ENCODE measurements around the gene FLVCR2.

Gene FLVCR2

GRCh38 chr14:75559045-75559444 lies 19.4 kb upstream of the FLVCR2 start:
- DNase-seq = no peak

- no peak for DNase-seq
Measured at GRCh38 chr14:75559451-75560222, 18.8 kb upstream of the FLVCR2 start.

GRCh38 chr14:75561013-75561432 lies 17.4 kb upstream of the FLVCR2 start:
- DNase-seq = peak; percentile 43

- DNase-seq = no peak
Measured at GRCh38 chr14:75562089-75562488, 16.3 kb upstream of the FLVCR2 start.

- DNase-seq = no peak
Measured at GRCh38 chr14:75562489-75562888, 15.9 kb upstream of the FLVCR2 start.

GRCh38 chr14:75563931-75564330 lies 14.5 kb upstream of the FLVCR2 start:
- peak; percentile 20 for DNase-seq

GRCh38 chr14:75565056-75565455 lies 13.4 kb upstream of the FLVCR2 start:
- no peak for DNase-seq

GRCh38 chr14:75566321-75566720 lies 12.1 kb upstream of the FLVCR2 start:
- no peak for DNase-seq

GRCh38 chr14:75566752-75567151 lies 11.7 kb upstream of the FLVCR2 start:
- no peak for DNase-seq

GRCh38 chr14:75568140-75568539 lies 10.3 kb upstream of the FLVCR2 start:
- no peak for DNase-seq

- DNase-seq = no peak
Measured at GRCh38 chr14:75568791-75569190, 9.6 kb upstream of the FLVCR2 start.

GRCh38 chr14:75570797-75571196 lies 7.6 kb upstream of the FLVCR2 start:
- DNase-seq = no peak

- DNase-seq = no peak
Measured at GRCh38 chr14:75572104-75572503, 6.3 kb upstream of the FLVCR2 start.

- DNase-seq = no peak
Measured at GRCh38 chr14:75577090-75577489, 1.3 kb upstream of the FLVCR2 start.

GRCh38 chr14:75577729-75578101 lies 705 bp upstream of the FLVCR2 start:
- DNase-seq = no peak

GRCh38 chr14:75578786-75579337 lies 442 bp downstream of the FLVCR2 start:
- DNase-seq = no peak

- DNase-seq = no peak
Measured at GRCh38 chr14:75579338-75579864, 981 bp downstream of the FLVCR2 start.

GRCh38 chr14:75579882-75580281 lies 1.5 kb downstream of the FLVCR2 start:
- DNase-seq = no peak

GRCh38 chr14:75587388-75587787 lies 9.0 kb downstream of the FLVCR2 start:
- no peak for DNase-seq

GRCh38 chr14:75589931-75590330 lies 11.5 kb downstream of the FLVCR2 start:
- no peak for DNase-seq

- DNase-seq = no peak
Measured at GRCh38 chr14:75591331-75591946, 13.0 kb downstream of the FLVCR2 start.

GRCh38 chr14:75591987-75592575 lies 13.7 kb downstream of the FLVCR2 start:
- DNase-seq = no peak

- no peak for DNase-seq
Measured at GRCh38 chr14:75595226-75595625, 16.8 kb downstream of the FLVCR2 start.

GRCh38 chr14:75597149-75597548 lies 18.7 kb downstream of the FLVCR2 start:
- DNase-seq = no peak
